EL (cell line): ENCODE data around the gene TSHZ3.

Experiments used
- DNase-seq: peaks from one replicate; pipeline ENCODE4 v3.0.0-alpha.2; 2016

The TSHZ3 gene

DNA sequence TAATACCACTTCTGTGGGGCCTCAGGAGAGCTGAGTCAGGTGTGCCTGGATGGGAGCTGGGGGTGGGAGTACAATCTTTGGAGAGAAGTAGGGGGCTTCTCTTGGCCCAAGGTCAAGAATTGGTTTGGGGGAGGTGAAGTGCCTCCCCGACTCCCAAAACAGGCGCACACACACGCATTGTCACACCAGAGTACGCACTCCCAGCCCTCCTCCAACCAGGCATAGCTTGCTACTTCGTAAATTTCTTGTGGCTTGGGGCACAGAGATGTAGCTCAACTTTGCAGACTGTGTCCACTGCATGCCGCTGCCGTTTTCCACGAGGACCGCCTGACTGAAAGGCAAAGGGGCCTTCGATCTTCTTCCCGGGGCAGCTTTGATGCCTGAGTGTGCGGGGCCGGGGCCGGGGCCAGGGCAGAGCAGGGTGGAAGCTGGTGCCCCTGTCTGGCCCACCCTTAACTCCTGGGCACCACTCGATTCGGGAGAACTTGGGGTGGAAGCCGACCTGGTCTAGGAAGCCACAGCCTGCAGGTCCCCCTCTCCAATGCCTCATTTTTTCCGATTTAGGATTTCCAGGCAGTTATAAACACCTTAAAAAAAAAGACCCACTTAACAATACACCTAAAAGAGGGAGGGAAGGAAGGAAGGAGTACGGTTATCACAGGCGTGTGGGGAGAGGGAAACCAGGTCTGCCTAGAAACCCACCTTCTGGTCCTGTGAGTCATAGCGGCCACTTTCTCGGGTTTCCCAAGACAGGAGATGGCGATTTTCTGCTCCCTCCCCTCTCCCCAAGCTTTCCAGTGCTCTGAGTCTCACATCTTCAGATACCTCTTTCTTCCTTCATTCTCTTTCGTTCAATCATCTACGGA is 5.8 kb upstream of the TSHZ3 start:
- no peak for DNase-seq

DNA sequence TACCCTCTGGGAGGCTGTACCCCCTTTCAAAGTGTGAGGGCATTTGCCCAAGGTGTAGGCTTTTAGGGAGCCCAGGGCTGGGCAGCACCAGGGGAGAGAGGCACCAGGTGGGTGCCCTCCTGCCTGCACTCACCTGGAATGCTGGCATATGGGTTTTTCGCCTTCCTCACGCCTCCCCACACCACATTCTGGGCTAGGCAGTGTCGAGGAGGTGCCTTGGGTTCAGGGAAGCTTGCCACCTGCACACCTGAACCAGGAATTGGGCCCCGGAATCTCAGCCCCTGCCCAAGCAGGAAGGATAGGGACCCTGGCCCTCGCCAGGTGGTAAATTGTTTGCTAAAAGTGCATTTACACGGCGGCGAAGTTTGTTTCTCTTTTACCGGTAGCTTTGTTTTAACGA is 5.1 kb upstream of the TSHZ3 start:
- DNase-seq, result no peak

DNA sequence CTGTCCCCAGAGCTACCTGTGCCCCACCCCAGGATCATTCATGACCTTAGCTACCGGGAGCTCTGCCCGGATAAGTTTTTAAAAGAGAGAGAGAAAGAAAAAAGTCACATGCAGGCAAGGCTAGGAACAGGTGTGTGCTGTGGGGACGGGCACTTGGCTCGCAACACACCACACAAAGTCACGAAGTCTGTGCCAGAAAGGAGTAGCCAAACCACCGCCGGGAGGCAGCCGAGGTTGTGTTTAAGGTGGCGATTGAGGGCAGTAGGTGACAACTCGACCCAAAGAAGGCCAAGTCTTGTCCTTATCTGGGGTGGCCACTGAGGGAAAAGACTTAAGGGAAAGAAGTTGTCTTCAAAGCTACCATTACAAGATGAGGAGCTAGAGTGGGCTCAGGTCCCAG is 4.6 kb upstream of the TSHZ3 start:
- DNase-seq, result no peak

DNA sequence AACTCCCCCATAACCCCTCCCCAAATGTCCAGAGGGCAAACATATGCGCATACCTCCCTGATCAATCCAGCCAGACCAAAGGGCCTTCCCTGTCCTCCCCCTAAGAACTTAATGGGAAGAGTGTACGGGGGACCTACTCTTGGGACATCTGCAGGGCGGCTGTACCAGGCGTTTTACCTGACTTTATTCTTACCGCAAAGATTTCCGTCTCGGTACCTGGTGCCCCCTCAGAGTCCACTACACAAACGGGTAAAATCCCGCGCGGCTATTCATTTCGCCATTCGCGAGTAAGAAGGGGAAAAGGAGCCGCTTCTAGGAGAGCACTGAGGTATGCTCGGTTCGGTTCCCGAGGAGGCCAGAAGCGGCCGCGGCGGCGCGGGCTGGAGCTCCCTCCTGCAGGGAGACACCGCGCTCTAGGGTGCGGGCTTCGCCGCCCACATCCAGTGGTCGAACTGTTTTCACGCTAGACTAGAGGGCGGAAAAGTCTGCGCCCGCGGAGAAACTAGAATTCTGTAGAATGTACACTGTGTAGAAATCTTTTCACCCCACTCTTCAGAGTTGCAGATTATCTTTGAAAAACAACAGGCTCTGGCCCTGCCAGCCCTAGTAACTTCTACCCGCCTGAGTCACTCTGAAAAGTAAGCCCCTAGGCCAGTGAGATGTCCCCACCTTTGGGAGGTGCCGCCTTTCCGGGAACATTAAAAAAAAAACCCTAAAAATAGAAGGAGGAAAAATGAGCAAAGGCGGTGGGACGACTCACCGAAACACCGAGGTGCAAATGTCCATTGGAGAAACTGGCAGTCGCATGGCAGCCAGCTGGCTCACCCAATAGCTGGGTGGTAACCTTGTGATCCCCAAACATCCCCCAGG is 3.8 kb upstream of the TSHZ3 start:
- DNase-seq, result no peak

DNA sequence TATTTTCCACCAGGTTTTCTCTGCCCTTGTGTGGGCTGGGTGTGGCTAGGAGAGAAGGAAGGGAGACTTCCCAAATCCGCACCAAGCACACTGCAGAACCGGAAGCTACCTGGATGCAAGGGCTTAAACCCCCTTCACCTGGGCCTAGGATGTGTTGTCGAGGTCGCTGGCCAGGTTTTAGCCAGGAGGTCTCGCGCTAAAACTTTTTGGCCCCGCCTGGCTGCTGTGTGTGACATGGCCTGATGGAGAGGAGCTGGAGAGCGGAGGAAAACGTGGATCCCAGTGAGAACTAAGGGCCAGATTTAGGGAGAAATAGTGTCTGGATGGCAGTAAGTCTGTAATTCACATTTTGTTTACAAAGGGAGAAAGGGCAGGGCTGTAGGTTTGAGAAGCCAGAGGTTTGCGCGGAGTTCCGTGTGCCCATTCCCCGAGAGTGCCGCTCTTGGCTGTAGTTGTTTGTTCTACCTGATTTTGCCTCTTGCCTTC is 3.1 kb upstream of the TSHZ3 start:
- DNase-seq, result no peak

DNA sequence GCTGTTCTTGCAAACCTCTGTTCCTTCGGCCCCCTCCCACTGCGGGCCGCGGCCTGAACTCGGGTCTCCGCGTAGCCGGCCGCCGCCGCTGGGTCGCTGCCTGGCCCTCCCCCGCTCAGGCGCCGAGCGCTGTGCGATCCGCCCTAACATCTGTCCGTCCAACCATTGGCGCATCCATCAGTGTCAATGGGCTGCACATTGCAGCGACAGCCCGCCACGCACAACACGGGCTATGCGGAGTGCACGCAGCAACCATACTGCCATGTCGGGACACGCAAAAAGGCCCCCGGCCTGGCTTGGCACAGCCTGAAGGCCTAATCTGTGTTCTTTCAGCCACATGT is 2.6 kb upstream of the TSHZ3 start:
- no peak for DNase-seq

DNA sequence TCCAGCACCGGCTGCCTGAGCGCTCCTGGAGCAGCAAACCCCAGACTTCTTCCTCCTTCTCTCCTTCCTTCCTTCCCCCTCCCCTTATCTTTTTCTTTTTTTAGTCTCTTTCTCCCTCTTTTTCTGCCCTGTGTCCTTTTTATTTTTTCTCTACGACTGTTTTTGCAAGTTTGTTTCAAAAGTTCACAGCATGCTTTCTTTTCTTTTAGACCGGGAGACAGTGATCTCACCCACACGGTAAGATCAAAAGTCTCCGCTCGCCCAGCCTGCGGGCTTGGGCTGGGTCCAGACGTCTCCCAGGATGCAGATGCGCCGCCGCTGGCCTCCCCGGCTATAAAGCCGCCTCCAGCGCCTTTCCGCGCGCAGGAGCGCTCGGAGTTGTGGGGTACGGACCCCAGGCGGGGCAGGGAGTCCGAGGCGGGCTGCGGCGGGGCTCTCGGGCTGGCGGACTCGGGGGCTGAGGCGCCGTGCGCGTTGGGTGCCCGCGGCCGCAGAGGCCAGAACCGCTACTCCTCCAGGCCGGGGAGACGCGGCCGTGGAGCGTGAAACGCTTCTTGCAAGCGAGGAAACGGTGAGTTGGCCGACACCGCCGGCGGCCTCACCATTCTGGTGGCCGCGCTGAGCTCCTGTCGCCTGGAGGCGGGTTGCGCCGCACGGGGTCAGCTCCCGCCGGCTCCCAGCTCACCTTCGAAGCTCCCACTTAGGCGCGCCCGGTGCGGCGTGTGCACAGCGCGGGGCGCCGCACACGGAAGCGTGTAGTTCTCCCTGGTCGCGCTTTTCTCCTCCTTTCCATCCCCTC is 2.0 kb upstream of the TSHZ3 start:
- peak; percentile 62 for DNase-seq

DNA sequence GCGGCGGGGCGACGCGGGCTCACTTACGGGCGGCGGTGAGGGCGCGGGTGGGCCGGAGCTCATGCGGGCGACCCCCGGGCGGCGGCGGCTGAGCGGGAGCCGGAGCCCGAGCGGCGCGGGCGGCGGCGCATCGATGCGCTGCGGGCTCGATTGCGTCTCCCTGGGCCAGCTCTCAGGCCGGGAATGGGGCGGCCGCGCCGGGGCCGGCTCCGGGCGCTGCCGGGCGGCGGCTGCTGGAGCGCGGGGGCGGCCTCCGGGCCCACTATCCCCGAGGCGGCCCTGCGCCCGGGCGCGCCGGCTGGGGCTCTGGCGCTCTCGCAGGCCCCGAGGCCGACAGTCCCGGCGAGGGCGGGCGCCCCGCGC is 1.4 kb upstream of the TSHZ3 start:
- DNase-seq, result peak; percentile 50

DNA sequence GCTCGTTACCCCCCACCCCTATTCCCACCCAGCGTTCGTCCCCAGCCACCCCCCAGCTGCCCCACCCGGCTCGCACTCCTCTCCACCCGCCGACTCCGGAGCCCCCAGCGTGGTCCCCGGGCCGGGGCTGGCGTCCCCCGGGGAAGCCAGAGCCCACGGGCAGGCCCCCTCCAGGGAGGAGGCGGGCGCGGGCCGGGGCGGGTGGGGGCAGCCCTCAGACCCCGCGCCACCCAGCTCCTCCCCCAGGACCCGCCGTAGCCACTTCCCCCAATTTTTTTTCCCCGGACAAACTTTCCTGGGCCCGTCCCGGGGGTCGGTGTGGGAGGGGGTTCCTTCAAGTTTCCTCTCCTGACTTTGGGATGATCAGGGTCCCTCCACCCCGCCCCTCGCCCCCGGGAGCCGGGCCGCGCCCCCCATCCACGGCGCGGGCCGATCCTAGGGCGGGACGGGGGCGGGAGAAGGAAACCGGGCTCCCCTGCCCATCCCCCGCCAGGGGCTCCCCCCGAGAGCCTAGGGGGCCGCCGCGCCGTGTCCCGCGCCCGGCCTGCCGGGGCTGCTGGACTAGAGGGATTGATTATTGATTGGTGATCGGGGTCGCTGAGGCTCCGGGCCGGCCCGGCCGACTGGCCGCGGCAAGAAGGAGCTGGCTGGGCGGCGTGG is 927 bp upstream of the TSHZ3 start:
- DNase-seq, result peak; percentile 38

DNA sequence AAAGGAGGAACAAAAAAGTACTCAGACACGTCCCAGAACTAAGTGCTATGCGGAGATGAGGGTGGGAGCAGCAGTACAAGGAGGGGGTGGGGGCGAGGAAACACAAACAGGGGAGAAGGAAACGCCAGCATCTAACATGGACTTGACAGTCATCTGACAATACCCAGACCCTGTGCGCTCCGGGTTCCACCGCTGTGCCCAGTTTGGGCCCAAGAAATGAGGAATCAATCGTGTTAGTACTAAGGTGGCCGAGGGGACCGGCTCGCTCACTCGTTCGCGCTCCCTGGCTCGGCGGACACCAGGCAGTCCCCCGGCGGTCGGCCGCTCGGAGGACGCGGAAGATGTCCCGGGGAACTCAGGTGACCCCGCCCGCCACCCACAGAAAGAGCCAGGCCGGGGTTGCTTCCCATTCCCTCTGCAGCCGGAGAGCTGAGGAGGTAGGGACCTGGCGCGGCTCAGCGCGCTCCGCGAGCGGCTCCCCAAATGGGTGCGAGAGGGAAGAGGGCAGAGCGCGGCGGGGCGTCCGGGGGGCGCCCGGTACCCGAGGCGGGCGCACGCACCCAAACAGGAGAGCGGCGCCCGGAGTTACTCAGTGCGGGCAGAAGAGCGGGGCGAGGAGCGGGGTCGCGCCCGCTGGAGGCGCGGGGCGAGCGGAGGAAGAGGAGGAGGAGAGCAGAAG is 616 bp downstream of the TSHZ3 start:
- DNase-seq, result peak; percentile 47

DNA sequence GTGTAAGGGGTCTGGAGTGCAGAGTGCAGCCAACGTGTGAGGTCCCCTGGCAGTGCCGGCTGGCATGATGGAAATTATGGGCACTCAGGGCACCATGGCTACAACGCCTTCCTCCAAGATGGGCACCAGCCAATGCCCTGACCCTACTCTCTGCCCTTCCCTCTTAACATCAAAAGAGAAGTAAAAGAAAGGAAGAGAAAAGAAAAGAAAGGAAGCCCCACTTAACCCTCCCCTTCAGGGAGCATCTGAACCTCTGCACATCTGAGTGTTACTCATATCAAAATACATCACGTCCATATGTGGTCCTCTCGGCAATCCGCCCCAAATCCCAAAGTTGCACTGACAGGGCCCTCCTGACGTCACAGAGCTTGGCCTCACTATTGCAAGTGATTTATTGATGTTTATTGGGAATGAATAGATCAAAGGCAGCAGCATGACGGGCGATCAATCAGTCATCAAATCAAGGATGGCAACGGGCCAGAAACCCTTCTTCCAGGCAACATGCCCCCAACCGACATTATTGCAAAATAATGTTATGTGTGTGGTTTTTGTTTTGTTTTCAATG is 1.3 kb downstream of the TSHZ3 start:
- DNase-seq, result peak; percentile 31

DNA sequence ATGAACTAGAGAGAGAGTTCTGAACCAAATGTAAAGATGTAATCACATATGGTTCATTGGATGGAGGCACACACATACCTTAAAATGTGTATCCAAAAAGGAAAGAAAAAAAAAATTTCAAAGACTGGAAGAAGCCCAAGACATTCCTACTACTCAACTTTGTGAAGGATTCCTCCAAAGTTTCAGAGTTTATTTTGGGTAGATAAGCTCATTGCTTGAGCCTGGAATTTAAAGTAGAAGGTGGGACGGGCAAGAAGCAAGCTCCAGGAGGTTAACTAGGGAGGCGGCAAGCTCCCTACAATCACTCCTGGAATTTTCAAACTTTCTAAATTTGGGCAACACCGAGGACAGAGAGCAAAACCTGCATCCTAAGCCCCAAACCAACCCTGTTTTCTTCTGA is 1.9 kb downstream of the TSHZ3 start:
- no peak for DNase-seq

DNA sequence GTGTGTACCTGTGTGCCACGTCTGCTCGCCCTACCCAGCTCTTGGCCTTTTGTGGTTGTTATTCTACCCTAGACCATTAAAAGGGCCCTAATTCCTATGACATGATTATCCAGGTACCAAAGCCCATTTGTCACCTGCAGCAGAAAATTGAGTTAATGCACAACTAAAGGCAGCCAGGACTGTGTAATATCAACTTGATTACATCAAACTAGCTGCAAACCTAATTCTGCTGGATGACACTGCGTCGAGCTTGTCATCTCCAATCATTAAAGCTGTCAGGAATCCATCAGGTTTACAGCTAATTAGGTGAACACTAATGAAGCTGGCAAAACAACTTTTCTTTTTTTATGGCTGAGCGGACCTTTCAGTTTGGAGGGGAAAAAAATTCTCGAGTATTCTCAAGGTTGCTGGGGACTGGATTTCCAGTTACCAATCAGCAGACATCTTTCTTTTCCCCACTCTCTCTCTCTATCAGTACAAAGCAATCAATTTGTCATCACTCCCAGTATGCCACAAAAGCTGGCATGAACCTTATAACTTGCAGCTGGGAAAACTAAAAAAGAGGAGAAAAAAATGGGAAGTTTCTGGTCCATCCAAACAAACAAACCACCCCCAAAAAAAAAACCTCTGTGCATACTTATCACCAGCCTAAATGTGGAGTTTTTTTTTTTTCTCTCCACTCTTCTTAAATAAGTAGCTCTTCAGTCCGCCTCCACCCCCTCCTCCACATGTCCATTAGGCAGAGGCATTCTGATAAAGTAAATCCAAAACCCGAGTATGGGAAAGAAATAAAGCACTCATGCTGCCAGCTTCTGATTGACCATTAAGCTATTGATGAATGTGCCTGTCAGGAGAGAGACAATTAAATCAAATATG is 2.8 kb downstream of the TSHZ3 start:
- DNase-seq, result no peak

DNA sequence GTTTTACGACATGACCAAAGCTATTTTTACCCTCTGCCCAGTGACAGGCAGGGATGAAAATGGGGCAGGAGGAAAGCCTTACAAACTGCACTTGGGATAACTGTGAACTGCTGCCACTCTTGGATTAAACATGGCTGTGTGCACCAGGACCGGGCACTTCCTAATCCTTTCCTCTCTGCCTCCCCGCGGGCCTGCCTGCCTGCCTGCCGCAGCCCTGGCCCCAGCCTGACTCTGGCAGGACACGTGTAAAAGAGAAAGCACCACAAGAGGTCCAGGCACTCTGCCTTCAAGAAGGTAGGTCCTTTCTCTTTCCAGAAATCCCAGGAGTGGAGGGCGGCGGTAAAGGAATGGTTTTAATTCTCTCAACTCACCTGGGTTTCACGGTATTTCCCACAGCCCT is 4.8 kb downstream of the TSHZ3 start:
- no peak for DNase-seq

DNA sequence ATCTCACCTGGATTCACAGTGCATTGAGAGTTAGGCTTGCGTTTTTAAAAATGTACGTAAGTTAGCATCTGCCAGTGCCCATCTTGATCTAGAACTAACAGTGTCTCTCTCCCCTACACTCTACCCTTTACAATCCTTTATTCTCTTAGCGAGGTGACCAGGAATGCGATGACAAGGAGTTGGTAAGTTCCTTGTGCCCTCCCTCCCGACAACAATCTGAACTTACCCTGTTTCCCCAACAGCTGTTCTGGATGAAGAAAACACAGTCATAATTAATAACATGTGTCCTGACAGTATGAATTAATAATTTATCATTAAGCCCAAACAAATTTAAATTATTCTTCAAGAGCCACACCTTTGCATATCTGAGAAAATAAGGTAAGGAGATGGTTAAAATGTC is 6.3 kb downstream of the TSHZ3 start:
- DNase-seq, result no peak

DNA sequence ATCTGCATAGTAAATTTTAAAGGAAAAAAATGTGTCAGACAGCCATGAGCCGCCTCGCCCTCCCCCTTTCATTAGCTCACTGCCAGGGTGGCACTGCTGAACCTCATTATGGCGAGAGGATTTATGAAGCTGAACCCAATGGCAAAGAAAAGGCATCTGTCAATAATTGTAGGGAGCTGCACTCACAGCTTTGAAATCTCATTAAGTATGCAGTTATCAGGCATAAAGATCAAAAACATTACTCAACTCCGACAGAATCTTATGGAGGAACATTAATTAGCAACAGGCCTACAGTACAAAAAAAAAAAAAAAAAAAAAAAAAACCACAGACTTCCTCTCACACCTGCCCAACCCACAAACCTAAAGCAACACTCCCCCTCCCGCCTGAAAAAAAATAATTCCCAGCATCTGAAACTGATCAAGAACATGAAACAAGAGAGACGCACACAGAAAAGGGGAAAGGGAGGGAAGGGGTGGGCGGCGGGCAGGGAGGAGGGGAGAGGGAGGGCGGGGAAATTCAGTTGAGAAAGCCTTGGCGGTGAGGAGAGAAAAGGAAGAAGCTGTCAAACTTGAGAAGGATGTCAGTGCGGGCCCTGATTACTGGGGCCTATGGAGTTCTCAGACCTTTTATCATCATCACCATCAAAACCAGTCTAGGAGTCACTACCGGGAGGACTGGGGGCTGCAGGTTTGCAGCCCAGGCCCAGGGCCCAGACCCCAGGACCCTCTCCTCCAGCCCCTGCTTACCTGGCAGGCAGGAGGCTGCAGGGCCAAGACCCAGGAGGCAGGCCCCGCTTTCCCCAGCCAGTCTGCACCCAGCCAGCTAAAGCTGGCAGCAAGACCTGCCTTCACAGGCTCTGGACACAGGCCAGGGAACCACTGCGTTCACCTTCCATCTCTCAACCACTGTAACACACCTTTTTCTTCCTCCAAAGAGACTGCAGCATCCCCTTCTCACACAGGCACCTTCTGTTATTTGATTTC is 8.9 kb downstream of the TSHZ3 start:
- peak; percentile 13 for DNase-seq

DNA sequence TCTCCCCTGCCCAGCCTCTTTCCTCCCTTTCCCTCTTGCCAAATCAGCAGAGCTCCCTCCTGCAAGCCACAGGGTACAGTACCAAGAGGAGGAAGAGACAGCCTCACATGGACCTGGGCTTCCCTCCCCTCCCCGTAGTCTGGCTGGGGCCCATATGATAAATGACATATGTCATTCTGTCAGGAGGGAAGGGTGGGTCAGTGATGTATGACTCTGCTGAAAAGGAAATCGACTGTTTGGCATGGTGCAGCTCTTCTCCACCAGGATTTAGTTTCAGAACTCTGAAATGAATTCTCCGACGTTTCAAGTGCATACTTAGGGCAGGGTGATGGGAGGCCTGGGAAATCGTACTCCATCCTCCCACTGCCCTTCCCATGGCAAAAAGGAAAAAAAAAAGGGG is 9.8 kb downstream of the TSHZ3 start:
- no peak for DNase-seq

DNA sequence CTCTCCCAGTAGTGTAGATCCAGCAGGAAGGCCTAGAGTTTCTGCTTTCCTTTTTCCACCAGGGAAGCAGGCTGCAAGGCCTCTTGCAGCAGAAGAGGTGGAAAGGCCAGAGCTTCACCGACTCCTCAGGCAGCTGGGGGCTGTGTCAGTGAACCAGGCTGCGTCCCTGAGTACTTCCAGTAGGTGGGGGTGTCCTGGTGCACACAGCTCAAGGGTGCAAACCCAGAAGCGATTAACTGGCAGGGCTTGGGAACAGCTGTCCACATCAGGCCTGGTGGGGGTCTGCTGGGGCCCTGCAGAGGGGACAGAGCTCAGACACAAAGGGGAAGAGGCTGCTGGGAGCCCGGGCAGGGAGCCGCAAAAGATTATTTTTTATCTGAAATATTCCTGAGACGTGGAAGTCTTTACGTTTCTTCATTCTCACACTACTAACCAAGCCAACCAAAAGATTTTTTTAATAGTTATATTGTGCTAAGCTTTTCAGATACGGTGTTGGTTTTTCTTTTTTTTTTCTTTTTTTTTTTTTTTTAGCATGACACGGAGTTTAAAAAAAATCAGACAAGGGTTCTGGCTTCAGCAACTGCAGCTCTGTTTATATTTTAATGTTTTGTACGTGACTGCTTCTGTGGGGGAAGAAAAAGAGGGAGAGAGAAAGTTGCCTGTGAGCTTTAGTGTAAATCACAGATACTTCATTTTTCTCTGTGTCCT is 11.0 kb downstream of the TSHZ3 start:
- peak; percentile 30 for DNase-seq
